Tibial nerve (tissue), 4 donors: ENCODE measurements around the gene ADCY4.

Source experiments
- EP300 ChIP-seq, 2 donors: sonication (generic); formaldehyde crosslinking; IDR thresholded peaks; one replicate each; pipeline ENCODE4 v1.6.1; 2017; ENCODE audit warnings: antibody characterized with exemption in 2 of 2, mild to moderate bottlenecking in 1 of 2
- POLR2A ChIP-seq, 2 donors: fragments of 450-650 bp; IDR thresholded peaks; one replicate each; pipeline ENCODE4 v1.6.1; 2017; ENCODE audit warnings: antibody characterized with exemption in 2 of 2, mild to moderate bottlenecking in 2 of 2, moderate library complexity in 2 of 2
- TF ChIP-seq, protein P1 (sequence below), 5 experiments: fragments of 200-600 bp in 3 of 5; fragments of 450-650 bp in 2 of 5; sonication (generic) in 3 of 5; IDR thresholded peaks; one replicate each; pipeline ENCODE4 v1.5.1; 2016 to 2019; ENCODE audit warnings: antibody characterized with exemption in 5 of 5, mild to moderate bottlenecking in 3 of 5, moderate library complexity in 2 of 5

DNA sequence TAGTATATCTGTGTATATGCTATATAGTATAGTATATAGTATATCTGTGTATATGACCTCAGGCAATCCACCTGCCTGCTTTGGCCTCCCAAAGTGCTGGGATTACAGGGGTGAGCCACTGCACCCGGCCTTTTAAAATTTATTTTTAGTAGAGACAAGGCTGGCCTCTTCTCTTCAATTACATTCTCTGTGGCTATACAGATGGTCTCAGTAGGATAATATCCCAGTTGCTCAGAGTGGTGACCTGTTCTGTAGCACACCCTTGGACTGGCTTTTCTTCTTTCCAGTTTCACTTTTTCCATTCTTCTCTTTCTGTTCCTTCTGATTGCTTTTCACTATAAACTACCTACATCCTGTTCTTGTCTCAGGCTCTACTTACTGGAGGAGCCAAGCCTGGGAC lies 30.0 kb upstream of the ADCY4 start:
- TF ChIP-seq, protein P1, sequence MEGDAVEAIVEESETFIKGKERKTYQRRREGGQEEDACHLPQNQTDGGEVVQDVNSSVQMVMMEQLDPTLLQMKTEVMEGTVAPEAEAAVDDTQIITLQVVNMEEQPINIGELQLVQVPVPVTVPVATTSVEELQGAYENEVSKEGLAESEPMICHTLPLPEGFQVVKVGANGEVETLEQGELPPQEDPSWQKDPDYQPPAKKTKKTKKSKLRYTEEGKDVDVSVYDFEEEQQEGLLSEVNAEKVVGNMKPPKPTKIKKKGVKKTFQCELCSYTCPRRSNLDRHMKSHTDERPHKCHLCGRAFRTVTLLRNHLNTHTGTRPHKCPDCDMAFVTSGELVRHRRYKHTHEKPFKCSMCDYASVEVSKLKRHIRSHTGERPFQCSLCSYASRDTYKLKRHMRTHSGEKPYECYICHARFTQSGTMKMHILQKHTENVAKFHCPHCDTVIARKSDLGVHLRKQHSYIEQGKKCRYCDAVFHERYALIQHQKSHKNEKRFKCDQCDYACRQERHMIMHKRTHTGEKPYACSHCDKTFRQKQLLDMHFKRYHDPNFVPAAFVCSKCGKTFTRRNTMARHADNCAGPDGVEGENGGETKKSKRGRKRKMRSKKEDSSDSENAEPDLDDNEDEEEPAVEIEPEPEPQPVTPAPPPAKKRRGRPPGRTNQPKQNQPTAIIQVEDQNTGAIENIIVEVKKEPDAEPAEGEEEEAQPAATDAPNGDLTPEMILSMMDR (IDR thresholded peaks at IDR 0.05): no peak
- no peak for TF ChIP-seq POLR2A (IDR thresholded peaks at IDR 0.05)
- no peak for TF ChIP-seq EP300 (IDR thresholded peaks at IDR 0.05)
